GDM1 (cell line): ENCODE data around the gene NET1.

Experiments
- DNase-seq: peaks from one replicate; lab custom pipeline; 2025; lab: John Stamatoyannopoulos, UW

Gene NET1

GRCh38 chr10:5500162-5500670 is 87.9 kb downstream of the NET1 start:
- DNase-seq: no peak

GRCh38 chr10:5500910-5501309 is 88.6 kb downstream of the NET1 start:
- no peak for DNase-seq

GRCh38 chr10:5502061-5502521 is 89.7 kb downstream of the NET1 start:
- DNase-seq: no peak

- no peak for DNase-seq
Observed at GRCh38 chr10:5502571-5503476, 90.5 kb downstream of the NET1 start.

- DNase-seq: no peak
Observed at GRCh38 chr10:5503477-5503835, 91.1 kb downstream of the NET1 start.

GRCh38 chr10:5504146-5505072 is 92.1 kb downstream of the NET1 start:
- DNase-seq: no peak

- no peak for DNase-seq
Observed at GRCh38 chr10:5506246-5506645, 93.9 kb downstream of the NET1 start.

GRCh38 chr10:5506751-5507648 is 94.6 kb downstream of the NET1 start:
- no peak for DNase-seq

GRCh38 chr10:5507649-5508131 is 95.3 kb downstream of the NET1 start:
- DNase-seq: no peak

GRCh38 chr10:5508161-5508604 is 95.8 kb downstream of the NET1 start:
- no peak for DNase-seq
